Spleen (tissue), 11 donors: ENCODE results near the gene NHERF1. TPM values are rescaled to one million over a fixed set of nuclear protein-coding genes. Genes with fewer than 3 reads are reported as not detected.

ENCODE experiments used
- DNase-seq: peaks from one replicate; pipeline ENCODE4 v3.0.0-alpha.2; 2020
- H3K27ac ChIP-seq, 8 donors: fragments of 200-600 bp; sonication (generic) in 7 of 8; 1 replicate in 4 of 8; 2 replicates in 4 of 8; pipeline versions ENCODE4 v1.5.0 to v1.8.0; 2016 to 2021; ENCODE audit warnings: inconsistent platforms in 4 of 8, mild to moderate bottlenecking in 4 of 8, moderate library complexity in 1 of 8
- H3K27me3 ChIP-seq, 7 donors: fragments of 200-600 bp; sonication (generic) in 6 of 7; replicated peaks in 1 of 7; 1 replicate in 4 of 7; 2 replicates in 3 of 7; pipeline versions ENCODE4 v1.5.0 to v1.8.0; 2016 to 2021; ENCODE audit warnings: inconsistent platforms in 3 of 7, mild to moderate bottlenecking in 1 of 7
- H3K36me3 ChIP-seq, 6 donors: fragments of 200-600 bp; sonication (generic) in 5 of 6; 1 replicate in 4 of 6; 2 replicates in 2 of 6; pipeline versions ENCODE4 v1.5.0 to v1.8.0; 2016 to 2021; ENCODE audit warnings: inconsistent platforms in 2 of 6
- H3K4me1 ChIP-seq, 6 donors: fragments of 200-600 bp; sonication (generic) in 5 of 6; 1 replicate in 3 of 6; 2 replicates in 3 of 6; pipeline versions ENCODE4 v1.5.0 to v1.8.0; 2016 to 2021; ENCODE audit warnings: inconsistent platforms in 3 of 6
- H3K4me3 ChIP-seq, 8 donors: fragments of 200-600 bp; sonication (generic) in 7 of 8; 1 replicate in 4 of 8; 2 replicates in 4 of 8; pipeline versions ENCODE4 v1.5.0 to v1.8.0; 2016 to 2021; ENCODE audit warnings: inconsistent platforms in 4 of 8, mild to moderate bottlenecking in 4 of 8, moderate library complexity in 2 of 8
- H3K9me3 ChIP-seq, 8 donors: fragments of 200-600 bp; sonication (generic) in 7 of 8; 1 replicate in 4 of 8; 2 replicates in 4 of 8; pipeline versions ENCODE4 v1.5.0 to v1.8.0; 2016 to 2021; ENCODE audit warnings: inconsistent platforms in 4 of 8
- POLR2A ChIP-seq, 3 donors: fragments of 450-650 bp; IDR thresholded peaks; one replicate each; pipeline ENCODE4 v1.5.1; 2017; ENCODE audit warnings: antibody characterized with exemption in 3 of 3, mild to moderate bottlenecking in 1 of 3
- POLR2AphosphoS5 ChIP-seq, 3 donors: sonication (generic); formaldehyde crosslinking; IDR thresholded peaks; one replicate each; pipeline ENCODE4 v1.5.1; 2017; ENCODE audit warnings: antibody characterized with exemption in 3 of 3
- WGBS, 5 donors: extraction: QIAGEN DNeasy Blood & Tissue Kit in 3 of 5; methylation state at CpG; one replicate each; pipeline versions ENCODE4 v1.1.5 to v1.1.7; 2013 to 2018; 5-methylcytosine and 5-hydroxymethylcytosine counted together
- intact Hi-C: fragments of 100-400 bp; cut with DNase I; formaldehyde crosslinking; loops from one replicate; pipeline ENCODE4 v1.15.0; 2023; ENCODE audit warnings: low total_unique reads
- polyA plus RNA-seq, 3 donors: library from polyadenylated mRNA; stranded (reverse); fragments of 200-250 nt; gene quantifications; one replicate each; pipeline ENCODE4 v1.2.1, GENCODE V29; 2013
- total RNA-seq, 7 donors: library from RNA; depleted of rRNA in 3 of 7; stranded (reverse); fragments of >200 nt in 3 of 7; fragmentation: NEBNext Ultra II Directional in 4 of 7; extraction: Animal tissue kit (Norgen Biotek cat#: 25700) in 4 of 7; gene quantifications; one replicate each; pipeline versions ENCODE4 v1.1.0 to v1.2.1, GENCODE V29; 2016 to 2021
- TF ChIP-seq, protein P1 (sequence below), 11 experiments: fragments of 200-600 bp in 7 of 11; fragments of 450-650 bp in 4 of 11; sonication (generic) in 4 of 11; IDR thresholded peaks in 8 of 11; conservative IDR thresholded peaks in 3 of 11; 1 replicate in 7 of 11; 2 replicates in 4 of 11; pipeline versions ENCODE4 v1.4.0 to v1.8.0; 2016 to 2021; ENCODE audit warnings: antibody characterized with exemption in 11 of 11, inconsistent platforms in 4 of 11, mild to moderate bottlenecking in 1 of 11
- donor health status: healthy with polysubstance abuse.
- donor health status: DM: no; HTN: no; CAD: no; lungs with moderate emphysema.
- donor health status: DM: no; HTN: no; CAD: no.
- donor health status: Bipolar disorder and iron deficiency.
- donor health status: healthy.
- donor health status: DM: no; HTN: no; CAD: no.
- donor health status: DM: yes; HTN: yes; CAD: no.

Gene NHERF1
- total and polyA plus RNA-seq, 10 donors, result 28.7 to 85.6 (median 52.0) TPM

GRCh38 chr17:74750327-74751069 lies 2.1 kb downstream of the NHERF1 start:
- peak; percentile 76 for DNase-seq
- Histone ChIP-seq H3K27me3 (no peaks in the 10 kb centered on the region), H3K4me1 (peaks cover 36 to 96% (median 87%) of the 10 kb centered on the region in 6 donors), H3K4me3 (peak overlapping the region; percentile 57 to 100 (median 95)), H3K36me3 (peaks cover 0 to 23% (median 0%) of the 10 kb centered on the region in 6 donors), H3K9me3 (no peaks in the 10 kb centered on the region), H3K27ac (peak overlapping the region; percentile 79 to 95 (median 90))
- TF ChIP-seq POLR2A (IDR thresholded peaks at IDR 0.05) (no peak), POLR2AphosphoS5 (IDR thresholded peaks at IDR 0.05) (peak in 1 of 3 donors; percentile 30)
- TF ChIP-seq, protein P1, sequence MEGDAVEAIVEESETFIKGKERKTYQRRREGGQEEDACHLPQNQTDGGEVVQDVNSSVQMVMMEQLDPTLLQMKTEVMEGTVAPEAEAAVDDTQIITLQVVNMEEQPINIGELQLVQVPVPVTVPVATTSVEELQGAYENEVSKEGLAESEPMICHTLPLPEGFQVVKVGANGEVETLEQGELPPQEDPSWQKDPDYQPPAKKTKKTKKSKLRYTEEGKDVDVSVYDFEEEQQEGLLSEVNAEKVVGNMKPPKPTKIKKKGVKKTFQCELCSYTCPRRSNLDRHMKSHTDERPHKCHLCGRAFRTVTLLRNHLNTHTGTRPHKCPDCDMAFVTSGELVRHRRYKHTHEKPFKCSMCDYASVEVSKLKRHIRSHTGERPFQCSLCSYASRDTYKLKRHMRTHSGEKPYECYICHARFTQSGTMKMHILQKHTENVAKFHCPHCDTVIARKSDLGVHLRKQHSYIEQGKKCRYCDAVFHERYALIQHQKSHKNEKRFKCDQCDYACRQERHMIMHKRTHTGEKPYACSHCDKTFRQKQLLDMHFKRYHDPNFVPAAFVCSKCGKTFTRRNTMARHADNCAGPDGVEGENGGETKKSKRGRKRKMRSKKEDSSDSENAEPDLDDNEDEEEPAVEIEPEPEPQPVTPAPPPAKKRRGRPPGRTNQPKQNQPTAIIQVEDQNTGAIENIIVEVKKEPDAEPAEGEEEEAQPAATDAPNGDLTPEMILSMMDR (IDR thresholded peaks at IDR 0.05 in 8 of 11, conservative IDR thresholded peaks at IDR 0.05 in 3 of 11), result no peak
- WGBS, 5 donors, result 22 to 49% (median 37%) methylated on average over 13 of the region's 13 CpGs
- intact Hi-C loops, result no loop called here

DNA sequence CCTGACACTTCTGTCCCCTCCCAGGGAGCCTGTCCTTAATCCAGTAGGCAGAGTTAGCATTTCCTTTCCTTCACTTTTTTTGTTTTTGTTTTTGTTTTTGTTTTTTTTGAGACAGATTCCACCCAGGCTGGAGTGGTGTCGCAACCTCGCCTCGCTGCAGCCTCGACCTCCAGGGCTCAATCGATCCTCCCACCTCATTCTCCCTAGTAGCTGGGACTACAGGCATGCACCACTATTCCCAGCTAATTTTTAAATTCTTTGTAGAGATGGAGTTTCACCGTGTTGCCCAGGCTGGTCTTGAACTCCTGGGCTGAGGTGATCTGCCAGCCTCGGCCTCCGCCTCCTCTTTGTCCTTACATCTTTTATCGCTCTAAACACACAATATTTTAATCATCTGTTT lies 4.0 kb downstream of the NHERF1 start:
- H3K27ac ChIP-seq, result peak overlapping the region in 7 of 8 donors; percentile 65 to 95 (median 90)
- intact Hi-C loops, result no loop called here
- TF ChIP-seq POLR2A (IDR thresholded peaks at IDR 0.05) (no peak), POLR2AphosphoS5 (IDR thresholded peaks at IDR 0.05) (no peak)
- TF ChIP-seq, protein P1 (IDR thresholded peaks at IDR 0.05 in 8 of 11, conservative IDR thresholded peaks at IDR 0.05 in 3 of 11), result no peak
- H3K36me3 ChIP-seq, result peaks cover 0 to 24% (median 0%) of the 10 kb centered on the region in 6 donors
- peaks cover 38 to 96% (median 90%) of the 10 kb centered on the region in 6 donors for H3K4me1 ChIP-seq
- 67 to 82% (median 79%) methylated on average over 9 of the region's 9 CpGs for WGBS, 5 donors
- no peak for DNase-seq
- no peaks in the 10 kb centered on the region for H3K9me3 ChIP-seq
- peak overlapping the region in 2 of 8 donors; percentile 100 for H3K4me3 ChIP-seq
- H3K27me3 ChIP-seq, result no peaks in the 10 kb centered on the region

DNA sequence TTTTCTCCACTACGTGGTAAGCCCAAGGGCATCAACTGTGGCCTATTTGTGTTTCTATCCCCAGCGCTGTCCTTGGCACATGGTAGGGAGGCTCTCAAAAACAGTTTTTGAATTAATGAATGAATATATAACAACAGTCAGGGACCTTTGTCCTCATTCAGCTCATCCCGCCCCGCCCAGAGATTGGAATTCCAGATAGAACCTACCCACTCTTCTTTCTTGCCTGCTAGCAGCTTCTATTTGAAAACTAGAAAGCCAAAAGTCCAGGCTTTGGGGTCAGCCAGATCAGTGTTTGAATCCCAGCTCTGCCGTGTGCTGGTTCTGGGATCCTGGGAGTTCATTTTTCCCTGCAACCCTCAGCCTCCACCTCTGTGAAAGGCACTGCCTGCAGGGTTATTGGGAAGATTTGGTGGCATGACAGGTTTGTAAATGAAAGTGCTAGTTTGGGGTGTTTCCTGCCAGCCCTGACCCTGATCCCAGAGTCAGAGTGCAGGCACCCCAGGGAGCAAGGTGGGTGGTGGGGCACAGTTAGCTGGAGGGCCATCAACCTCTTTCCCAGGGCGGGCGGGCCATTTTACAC lies 4.5 kb downstream of the NHERF1 start:
- Histone ChIP-seq H3K4me1 (peaks cover 38 to 96% (median 90%) of the 10 kb centered on the region in 6 donors), H3K27ac (peak overlapping the region in 6 of 8 donors; percentile 78 to 95 (median 92)), H3K4me3 (peak overlapping the region in 1 of 8 donors; percentile 100), H3K27me3 (no peaks in the 10 kb centered on the region), H3K9me3 (no peaks in the 10 kb centered on the region), H3K36me3 (peaks cover 0 to 24% (median 0%) of the 10 kb centered on the region in 6 donors)
- WGBS, 5 donors, result 90 to 95% (median 91%) methylated on average over 5 to 7 of the region's 7 CpGs
- no peak for TF ChIP-seq POLR2AphosphoS5 (IDR thresholded peaks at IDR 0.05)
- TF ChIP-seq, protein P1 (IDR thresholded peaks at IDR 0.05 in 8 of 11, conservative IDR thresholded peaks at IDR 0.05 in 3 of 11), result no peak
- no peak for TF ChIP-seq POLR2A (IDR thresholded peaks at IDR 0.05)
- intact Hi-C loops, result no loop called here
- DNase-seq, result no peak

GRCh38 chr17:74754832-74755231 lies 6.4 kb downstream of the NHERF1 start:
- Histone ChIP-seq H3K27me3 (no peaks in the 10 kb centered on the region), H3K4me1 (peaks cover 55 to 100% (median 98%) of the 10 kb centered on the region in 6 donors), H3K27ac (peak overlapping the region in 4 of 8 donors; percentile 2 to 95 (median 92)), H3K9me3 (no peaks in the 10 kb centered on the region), H3K36me3 (peaks cover 0 to 24% (median 0%) of the 10 kb centered on the region in 6 donors), H3K4me3 (no peak overlapping the region)
- TF ChIP-seq, protein P1 (IDR thresholded peaks at IDR 0.05 in 8 of 11, conservative IDR thresholded peaks at IDR 0.05 in 3 of 11), result no peak
- TF ChIP-seq POLR2AphosphoS5 (IDR thresholded peaks at IDR 0.05) (no peak), POLR2A (IDR thresholded peaks at IDR 0.05) (no peak)
- intact Hi-C loops, result no loop called here
- no peak for DNase-seq
- 86 to 95% (median 91%) methylated on average over 3 of the region's 3 CpGs for WGBS, 5 donors
